Liver (tissue), 9 donors: ENCODE measurements around the gene IL10RB. TPM values are rescaled to one million over a fixed set of nuclear protein-coding genes. Genes with fewer than 3 reads are reported as not detected.
A peak's percentile ranks its signal among the peaks of the same experiment; 100 is the strongest.

Experiments
- DNase-seq: peaks from one replicate; pipeline ENCODE4 v3.0.0-alpha.2; 2017; ENCODE audit warnings: low spot score
- H3K27ac ChIP-seq, 2 donors: one replicate each; pipeline ENCODE4 v1.7.0; 2013; ENCODE audit warnings: inconsistent platforms in 2 of 2, low read length in 2 of 2, control low read depth in 1 of 2, low read depth in 1 of 2, mild to moderate bottlenecking in 1 of 2
- H3K27me3 ChIP-seq, 4 donors: one replicate each; pipeline versions ENCODE4 v1.6.1 to v1.7.0; 2013; ENCODE audit warnings: low read length in 3 of 4, inconsistent platforms in 1 of 4, mild to moderate bottlenecking in 1 of 4, moderate library complexity in 1 of 4; ENCODE audit not compliant: control insufficient read depth in 4 of 4, insufficient read depth in 4 of 4
- H3K36me3 ChIP-seq, 4 donors: one replicate each; pipeline versions ENCODE4 v1.6.1 to v1.7.0; 2013; ENCODE audit warnings: low read length in 3 of 4, mild to moderate bottlenecking in 3 of 4, low read depth in 1 of 4, moderate library complexity in 1 of 4; ENCODE audit not compliant: control insufficient read depth in 4 of 4, insufficient read depth in 3 of 4
- H3K4me1 ChIP-seq, 4 donors: one replicate each; pipeline versions ENCODE4 v1.6.1 to v1.7.0; 2013; ENCODE audit warnings: low read length in 3 of 4, mild to moderate bottlenecking in 3 of 4, moderate library complexity in 1 of 4; ENCODE audit not compliant: control insufficient read depth in 4 of 4, insufficient read depth in 4 of 4
- H3K4me3 ChIP-seq, 3 donors: one replicate each; pipeline versions ENCODE4 v1.6.1 to v1.7.0; 2013; ENCODE audit warnings: low read length in 3 of 3, control low read depth in 1 of 3, low read depth in 1 of 3, mild to moderate bottlenecking in 1 of 3
- H3K9ac ChIP-seq, 2 donors: one replicate each; pipeline ENCODE4 v1.7.0; 2013; ENCODE audit warnings: low read length in 2 of 2, mild to moderate bottlenecking in 2 of 2, moderate library complexity in 2 of 2, control low read depth in 1 of 2, low read depth in 1 of 2
- H3K9me3 ChIP-seq, 4 donors: one replicate each; pipeline versions ENCODE4 v1.6.1 to v1.7.0; 2013; ENCODE audit warnings: low read length in 3 of 4; ENCODE audit not compliant: control insufficient read depth in 4 of 4
- ATF3 ChIP-seq: IDR thresholded peaks from 2 replicates; pipeline ENCODE4 v1.6.1; 2016; ENCODE audit warnings: antibody characterized with exemption
- CTCF ChIP-seq: fragments of 150-350 bp; IDR thresholded peaks from 2 replicates; pipeline ENCODE4 v1.5.1; 2017; ENCODE audit warnings: improper control_type of control experiment, low read depth, low read length; ENCODE audit not compliant: missing input control
- EGR1 ChIP-seq, 2 donors: IDR thresholded peaks; 2 replicates each; pipeline ENCODE4 v1.6.1; 2016 to 2018; ENCODE audit warnings: antibody characterized with exemption in 2 of 2, low read depth in 2 of 2
- FOXA1 ChIP-seq: IDR thresholded peaks from 2 replicates; pipeline ENCODE4 v1.6.1; 2016; ENCODE audit warnings: antibody characterized with exemption
- FOXA2 ChIP-seq: IDR thresholded peaks from 2 replicates; pipeline ENCODE4 v1.6.1; 2016; ENCODE audit warnings: antibody characterized with exemption
- GABPA ChIP-seq, 2 donors: IDR thresholded peaks in 1 of 2; conservative IDR thresholded peaks in 1 of 2; 2 replicates each; pipeline ENCODE4 v1.6.1; 2016; ENCODE audit warnings: antibody characterized with exemption in 2 of 2, mild to moderate bottlenecking in 1 of 2, moderate library complexity in 1 of 2
- HNF4A ChIP-seq, 2 donors: conservative IDR thresholded peaks; 2 replicates each; pipeline ENCODE4 v1.6.1; 2016; ENCODE audit warnings: antibody characterized with exemption in 2 of 2, mild to moderate bottlenecking in 2 of 2
- HNF4G ChIP-seq: IDR thresholded peaks from 2 replicates; pipeline ENCODE4 v1.6.1; 2016; ENCODE audit warnings: antibody characterized with exemption
- JUND ChIP-seq, 2 donors: IDR thresholded peaks; 2 replicates each; pipeline ENCODE4 v1.6.1; 2016; ENCODE audit warnings: antibody characterized with exemption in 2 of 2
- NR2F2 ChIP-seq: IDR thresholded peaks from 2 replicates; pipeline ENCODE4 v1.6.1; 2016; ENCODE audit warnings: antibody characterized with exemption
- RAD21 ChIP-seq, 2 donors: IDR thresholded peaks; 2 replicates each; pipeline ENCODE4 v1.6.1; 2016; ENCODE audit warnings: antibody characterized with exemption in 2 of 2, mild to moderate bottlenecking in 2 of 2
- REST ChIP-seq: IDR thresholded peaks from 2 replicates; pipeline ENCODE4 v1.6.1; 2016; ENCODE audit warnings: antibody characterized with exemption, mild to moderate bottlenecking
- RXRA ChIP-seq, 2 donors: IDR thresholded peaks; 2 replicates each; pipeline ENCODE4 v1.6.1; 2017 to 2018; ENCODE audit warnings: antibody characterized with exemption in 2 of 2, mild to moderate bottlenecking in 1 of 2
- SP1 ChIP-seq: IDR thresholded peaks from 2 replicates; pipeline ENCODE4 v1.6.1; 2018; ENCODE audit warnings: antibody characterized with exemption, mild to moderate bottlenecking
- TAF1 ChIP-seq: conservative IDR thresholded peaks from 2 replicates; pipeline ENCODE4 v1.6.1; 2016; ENCODE audit warnings: antibody characterized with exemption, mild to moderate bottlenecking
- YY1 ChIP-seq: IDR thresholded peaks from 2 replicates; pipeline ENCODE4 v1.6.1; 2016; ENCODE audit warnings: antibody characterized with exemption, mild to moderate bottlenecking
- ZBTB33 ChIP-seq: IDR thresholded peaks from 2 replicates; pipeline ENCODE4 v1.6.1; 2016; ENCODE audit warnings: antibody characterized with exemption
- WGBS: extraction: QIAGEN DNeasy Blood & Tissue Kit; methylation state at CpG from one replicate; pipeline ENCODE4 v1.1.7; 2013; 5-methylcytosine and 5-hydroxymethylcytosine counted together
- polyA plus RNA-seq, 2 donors: library from polyadenylated mRNA; stranded (reverse) in 1 of 2; unstranded in 1 of 2; fragments of 200-250 nt in 1 of 2; fragments of >200 nt in 1 of 2; fragmentation: Nextera tagmentation in 1 of 2; extraction: Ambion mirVana in 1 of 2; gene quantifications; one replicate each; pipeline versions ENCODE4 v1.2.1 to v1.2.3, GENCODE V29; 2013 to 2015
- total RNA-seq, 2 donors: library from RNA; depleted of rRNA; stranded (reverse); fragments of >200 nt; gene quantifications; one replicate each; pipeline ENCODE4 v1.2.3, GENCODE V29; 2014
- TF ChIP-seq, protein P1 (sequence below): IDR thresholded peaks from 2 replicates; pipeline ENCODE4 v1.6.1; 2016; ENCODE audit warnings: antibody characterized with exemption
- donor health status: healthy.
- donor health status: healthy.
- donor health status: healthy.
- donor health status: healthy.
- donor health status: healthy.

IL10RB gene
- total and polyA plus RNA-seq, 4 donors, result 16.1 to 22.1 (median 18.8) TPM

- no peak for TF ChIP-seq ATF3
- TF ChIP-seq CTCF, result no peak
Measured at GRCh38 chr21:33324291-33325221, 58.4 kb downstream of the IL10RB start, which contains the start of gene IFNAR1 (continued).

DNA sequence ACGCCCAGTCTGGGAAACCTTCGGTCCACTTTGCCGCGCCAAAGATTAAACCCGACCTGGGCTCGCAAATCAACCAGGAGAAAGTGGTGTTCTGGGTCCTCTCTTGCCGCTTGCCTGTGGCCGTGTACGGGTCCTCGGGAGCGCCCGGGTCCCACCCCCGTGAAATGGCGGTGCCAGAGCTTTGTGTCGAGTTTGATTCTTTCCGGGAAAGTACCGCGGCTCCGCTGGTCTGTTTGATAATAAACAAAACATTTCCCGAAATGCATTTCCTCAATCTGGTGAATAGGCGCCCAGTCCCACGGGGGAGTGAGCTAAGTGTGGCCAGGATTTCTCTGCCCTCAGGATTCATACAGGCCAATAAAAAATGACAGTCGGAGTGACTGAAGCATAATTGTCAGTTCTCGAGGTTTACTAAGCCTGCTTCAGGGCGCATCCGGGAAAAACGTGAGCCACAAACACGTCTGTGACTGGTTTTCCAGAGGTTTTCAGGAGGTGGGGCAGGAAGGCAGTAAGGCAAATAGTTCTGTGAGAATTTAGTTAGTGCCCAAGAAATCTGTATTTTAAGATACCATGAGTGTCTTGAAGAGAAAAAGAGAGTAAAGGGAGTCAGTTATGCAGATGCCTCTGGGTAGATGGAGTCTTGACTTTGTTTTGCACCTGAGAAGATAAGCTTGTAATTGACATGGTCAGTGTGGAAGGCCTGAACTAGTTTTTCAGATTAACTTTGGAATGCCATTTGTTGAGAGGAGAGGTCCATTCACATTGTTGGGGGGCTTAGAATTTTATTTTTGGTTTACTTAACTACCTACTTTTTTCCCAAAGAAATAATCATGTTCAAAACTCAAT, 59.3 kb downstream of the IL10RB start:
- no peaks in the 10 kb centered on the region for H3K9me3 ChIP-seq
- no peaks in the 10 kb centered on the region for H3K36me3 ChIP-seq
- peak overlapping the region; percentile 98 to 99 for H3K27ac ChIP-seq
- H3K9ac ChIP-seq, result peak overlapping the region; percentile 93 to 96
- no peaks in the 10 kb centered on the region for H3K27me3 ChIP-seq
- TF ChIP-seq RXRA (IDR thresholded peaks at IDR 0.05) (peak in 1 of 2 donors; percentile 51), YY1 (peak; percentile 88), CTCF (no peak), NR2F2 (no peak), EGR1 (IDR thresholded peaks at IDR 0.05; ENCODE audit: low read depth in 2 of 2) (peak in 1 of 2 donors; percentile 69), RAD21 (IDR thresholded peaks at IDR 0.05) (peak; percentile 43 to 48), HNF4A (conservative IDR thresholded peaks at IDR 0.05) (peak in 1 of 2 donors; percentile 37), GABPA (IDR thresholded peaks at IDR 0.05 in 1 of 2, conservative IDR thresholded peaks at IDR 0.05 in 1 of 2) (peak in 1 of 2 donors; percentile 4), FOXA1 (no peak), ATF3 (no peak), ZBTB33 (peak; percentile 59), REST (peak; percentile 15), FOXA2 (peak; percentile 23), SP1 (peak; percentile 16), HNF4G (no peak), JUND (IDR thresholded peaks at IDR 0.05) (no peak), TAF1 (peak; percentile 78)
- TF ChIP-seq, protein P1, sequence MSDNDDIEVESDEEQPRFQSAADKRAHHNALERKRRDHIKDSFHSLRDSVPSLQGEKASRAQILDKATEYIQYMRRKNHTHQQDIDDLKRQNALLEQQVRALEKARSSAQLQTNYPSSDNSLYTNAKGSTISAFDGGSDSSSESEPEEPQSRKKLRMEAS, result peak; percentile 80
- peak; percentile 72 for DNase-seq
- peak overlapping the region; percentile 73 to 95 (median 91) for H3K4me3 ChIP-seq
- under 1% methylated on average over 28 of the region's 28 CpGs for WGBS
- H3K4me1 ChIP-seq, result peaks cover 4 to 34% (median 15%) of the 10 kb centered on the region in 4 donors
